Raji (cell line): ENCODE data around the gene UBE4B.

Source experiments
- POLR2A ChIP-seq: IDR thresholded peaks from 2 replicates; pipeline ENCODE4 v1.6.1; 2011; ENCODE audit warnings: low read depth, low read length, control low read depth; ENCODE audit not compliant: insufficient read depth

UBE4B gene

GRCh38 chr1:10196976-10197375 is 164.2 kb downstream of the UBE4B start:
- no peak for TF ChIP-seq POLR2A

GRCh38 chr1:10200620-10201019 is 167.9 kb downstream of the UBE4B start:
- TF ChIP-seq POLR2A: no peak

GRCh38 chr1:10204003-10204642 is 171.4 kb downstream of the UBE4B start:
- no peak for TF ChIP-seq POLR2A

GRCh38 chr1:10207810-10208209 is 175.1 kb downstream of the UBE4B start:
- TF ChIP-seq POLR2A: no peak

- TF ChIP-seq POLR2A: no peak
These were observed 175.8 kb downstream of the UBE4B start for GRCh38 chr1:10208537-10208936.

GRCh38 chr1:10209590-10209904 is 176.8 kb downstream of the UBE4B start:
- TF ChIP-seq POLR2A: no peak

GRCh38 chr1:10209905-10210810 is 177.4 kb downstream of the UBE4B start, which contains the start of gene KIF1B:
Gene KIF1B, plus strand, starts transcription at chr1:10210570. Its CDS starts 21,759 bp downstream, at chr1:10232329.
- peak; percentile 86 for TF ChIP-seq POLR2A

- no peak for TF ChIP-seq POLR2A
These were observed 178.4 kb downstream of the UBE4B start for GRCh38 chr1:10210841-10211804.

- no peak for TF ChIP-seq POLR2A
These were observed 179.2 kb downstream of the UBE4B start for GRCh38 chr1:10211805-10212410.

GRCh38 chr1:10212476-10212875 is 179.7 kb downstream of the UBE4B start:
- no peak for TF ChIP-seq POLR2A

GRCh38 chr1:10213186-10213705 is 180.5 kb downstream of the UBE4B start:
- no peak for TF ChIP-seq POLR2A

- no peak for TF ChIP-seq POLR2A
These were observed 183.5 kb downstream of the UBE4B start for GRCh38 chr1:10216090-10216749.

GRCh38 chr1:10217748-10218441 is 185.1 kb downstream of the UBE4B start:
- no peak for TF ChIP-seq POLR2A

GRCh38 chr1:10220200-10220599 is 187.4 kb downstream of the UBE4B start:
- no peak for TF ChIP-seq POLR2A

GRCh38 chr1:10225573-10225972 is 192.8 kb downstream of the UBE4B start:
- TF ChIP-seq POLR2A: no peak
